ENCODE results near the gene NCAM1. TPM values are rescaled to one million over a fixed set of nuclear protein-coding genes. Genes with fewer than 3 reads are reported as not detected.

NCAM1 gene
- total and polyA plus RNA-seq, 2 of the 13 experiments (the other 11 are each of a cell fraction or from before 2014, with no cell fraction given): 0.05 TPM; not detected in 1

DNA sequence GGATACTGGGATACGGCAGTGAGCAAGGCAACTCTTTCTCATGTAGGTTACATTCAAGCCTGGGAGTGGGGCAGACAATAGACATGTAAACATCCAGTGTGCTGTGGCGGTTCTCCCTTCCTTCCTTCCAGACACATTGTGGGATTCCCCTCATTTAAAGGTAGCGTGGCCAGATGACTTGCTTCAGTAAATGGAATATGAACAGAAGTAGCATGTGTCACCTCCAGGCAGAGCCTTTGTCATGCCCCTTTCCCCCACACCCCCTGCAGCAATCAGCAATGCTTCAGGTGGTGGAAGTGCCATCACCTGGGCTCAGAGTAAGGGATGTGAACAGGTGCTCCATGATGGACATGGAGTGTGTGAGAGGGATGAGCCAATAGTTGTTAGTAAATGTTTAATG is 318.4 kb downstream of the NCAM1 start:
- DNase-seq (ENCODE audit: low spot score) (no peak), FAIRE-seq (no peak), ATAC-seq (no peak)
- intact Hi-C loops (cut with micrococcal nuclease; ENCODE audit: unreplicated experiment) (no loop called here), in situ Hi-C loops (cut with HindIII; ENCODE audit: extremely low pct_ligation_motif_present, low pct_unique_long_range_greater_than_20kb) (loop anchor here (25.0 kb wide), 1 partner anchor 442 kb away; no protein-coding TSS in a partner anchor)
- 9% methylated on average over 3 of the region's 3 CpGs for WGBS (ENCODE audit: low lambda C conversion rate)
- Histone ChIP-seq H3K27me3 (ENCODE audit: control insufficient read depth in 1 of 2, insufficient read depth in 2 of 2, low read length in 2 of 2) (no peaks in the 10 kb centered on the region), H2AFZ (ENCODE audit: low read length) (no peak overlapping the region), H3K9ac (ENCODE audit: insufficient read depth, low read depth, low read length) (no peak overlapping the region), H3K36me3 (replicated peaks in 1 of 2; ENCODE audit: control insufficient read depth in 1 of 2, insufficient read depth in 2 of 2, low read length in 2 of 2) (no peaks in the 10 kb centered on the region), H3K9me3 (ENCODE audit: low read length) (no peaks in the 10 kb centered on the region), H4K20me1 (ENCODE audit: insufficient read depth, low read length) (no peaks in the 10 kb centered on the region), H3K4me2 (ENCODE audit: low read depth, low read length) (no peak overlapping the region), H3K4me1 (ENCODE audit: insufficient read depth, low read length) (peaks cover 12% of the 10 kb centered on the region), H3K79me2 (ENCODE audit: insufficient read depth, low read length) (no peaks in the 10 kb centered on the region), H3K4me3 (replicated peaks in 1 of 3; ENCODE audit: insufficient read depth in 1 of 3, low read depth in 2 of 3, low read length in 3 of 3) (no peak overlapping the region), H3K27ac (ENCODE audit: extremely low read length, insufficient read depth, low read length) (no peak overlapping the region)
- TF ChIP-seq MXI1 (IDR thresholded peaks at IDR 0.05; ENCODE audit: borderline replicate concordance, low read depth, low read length): no peak
- TF ChIP-seq NCOA5 (CRISPR knock-in tag; IDR thresholded peaks at IDR 0.05): no peak
- TF ChIP-seq SP1 (IDR thresholded peaks at IDR 0.05): no peak
- no peak for TF ChIP-seq SP1 (CRISPR knock-in tag; IDR thresholded peaks at IDR 0.05)
- TF ChIP-seq TBL1XR1 (IDR thresholded peaks at IDR 0.05; ENCODE audit: borderline replicate concordance, low read length, partially characterized antibody): no peak
- TF ChIP-seq ZNF510 (CRISPR knock-in tag; IDR thresholded peaks at IDR 0.05; ENCODE audit: low read depth): no peak
- no peak for TF ChIP-seq ZNF766 (CRISPR knock-in tag; IDR thresholded peaks at IDR 0.05; ENCODE audit: borderline replicate concordance)
- BruUV-seq (replicated peaks): no TSS peak
- ChIA-PET CTCF (ENCODE audit: low intra/inter-chr PET ratio, low total read pairs) (no interaction called here), POLR2A (no interaction called here)

DNA sequence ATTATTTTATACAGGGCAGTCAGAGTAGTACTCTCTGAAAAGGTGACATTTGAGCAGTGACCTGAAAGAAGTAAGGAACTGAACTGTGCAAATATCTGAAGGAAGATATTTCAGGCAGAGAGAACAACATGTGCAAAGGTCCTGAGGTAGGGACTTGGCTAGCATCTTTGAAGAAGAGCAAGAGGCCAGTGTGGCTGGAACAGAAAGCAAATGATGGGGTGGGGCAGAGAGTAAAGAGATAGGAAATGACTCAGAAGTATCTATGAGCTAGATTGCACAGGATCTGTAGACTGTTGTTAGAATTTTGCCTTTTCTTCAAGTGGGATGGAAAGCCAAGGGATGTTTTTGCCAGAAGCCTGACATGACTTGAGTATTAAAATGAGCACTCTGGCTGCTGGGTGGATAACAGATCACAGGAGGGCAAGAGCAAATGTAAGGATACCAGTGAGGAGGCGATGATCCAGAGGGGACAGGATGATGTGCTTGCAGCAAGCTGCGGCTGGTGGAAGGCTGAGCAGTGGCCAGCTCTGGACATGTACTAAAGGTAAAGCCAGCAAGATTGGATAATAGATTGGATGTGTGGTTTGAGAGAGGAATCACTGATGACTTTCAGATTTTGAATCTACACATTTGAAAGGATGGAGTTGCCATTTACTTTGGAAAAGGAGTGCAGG is 320.0 kb downstream of the NCAM1 start:
- Histone ChIP-seq H2AFZ (ENCODE audit: low read length) (no peak overlapping the region), H3K4me1 (ENCODE audit: insufficient read depth, low read length) (peaks cover 12% of the 10 kb centered on the region), H3K9ac (ENCODE audit: insufficient read depth, low read depth, low read length) (no peak overlapping the region), H3K27me3 (ENCODE audit: control insufficient read depth in 1 of 2, insufficient read depth in 2 of 2, low read length in 2 of 2) (no peaks in the 10 kb centered on the region), H3K27ac (ENCODE audit: extremely low read length, insufficient read depth, low read length) (no peak overlapping the region), H4K20me1 (ENCODE audit: insufficient read depth, low read length) (no peaks in the 10 kb centered on the region), H3K9me3 (ENCODE audit: low read length) (no peaks in the 10 kb centered on the region), H3K79me2 (ENCODE audit: insufficient read depth, low read length) (no peaks in the 10 kb centered on the region), H3K36me3 (replicated peaks in 1 of 2; ENCODE audit: control insufficient read depth in 1 of 2, insufficient read depth in 2 of 2, low read length in 2 of 2) (no peaks in the 10 kb centered on the region), H3K4me2 (ENCODE audit: low read depth, low read length) (no peak overlapping the region), H3K4me3 (replicated peaks in 1 of 3; ENCODE audit: insufficient read depth in 1 of 3, low read depth in 2 of 3, low read length in 3 of 3) (no peak overlapping the region)
- DNase-seq (ENCODE audit: low spot score) (no peak), FAIRE-seq (no peak), ATAC-seq (no peak)
- in situ Hi-C loops (cut with HindIII; ENCODE audit: extremely low pct_ligation_motif_present, low pct_unique_long_range_greater_than_20kb) (loop anchor here (10.0 to 25.0 kb wide), 2 partner anchors 444 to 996 kb away; no protein-coding TSS in a partner anchor), intact Hi-C loops (cut with micrococcal nuclease; ENCODE audit: unreplicated experiment) (loop anchor here (10.0 kb wide), 1 partner anchor 1066 kb away; no protein-coding TSS in a partner anchor)
- 33% methylated on average over 2 of the region's 2 CpGs for WGBS (ENCODE audit: low lambda C conversion rate)
- no TSS peak for BruUV-seq (replicated peaks)
- ChIA-PET CTCF (ENCODE audit: low intra/inter-chr PET ratio, low total read pairs) (no interaction called here), POLR2A (no interaction called here)
- TF ChIP-seq SMARCE1 (IDR thresholded peaks at IDR 0.05; ENCODE audit: borderline replicate concordance): no peak
- no peak for TF ChIP-seq ZNF839 (CRISPR knock-in tag; IDR thresholded peaks at IDR 0.05; ENCODE audit: borderline replicate concordance)
- TF ChIP-seq, protein P1, sequence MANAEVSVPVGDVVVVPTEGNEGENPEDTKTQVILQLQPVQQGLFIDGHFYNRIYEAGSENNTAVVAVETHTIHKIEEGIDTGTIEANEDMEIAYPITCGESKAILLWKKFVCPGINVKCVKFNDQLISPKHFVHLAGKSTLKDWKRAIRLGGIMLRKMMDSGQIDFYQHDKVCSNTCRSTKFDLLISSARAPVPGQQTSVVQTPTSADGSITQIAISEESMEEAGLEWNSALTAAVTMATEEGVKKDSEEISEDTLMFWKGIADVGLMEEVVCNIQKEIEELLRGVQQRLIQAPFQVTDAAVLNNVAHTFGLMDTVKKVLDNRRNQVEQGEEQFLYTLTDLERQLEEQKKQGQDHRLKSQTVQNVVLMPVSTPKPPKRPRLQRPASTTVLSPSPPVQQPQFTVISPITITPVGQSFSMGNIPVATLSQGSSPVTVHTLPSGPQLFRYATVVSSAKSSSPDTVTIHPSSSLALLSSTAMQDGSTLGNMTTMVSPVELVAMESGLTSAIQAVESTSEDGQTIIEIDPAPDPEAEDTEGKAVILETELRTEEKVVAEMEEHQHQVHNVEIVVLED (CRISPR knock-in tag; IDR thresholded peaks at IDR 0.05; ENCODE audit: borderline replicate concordance): no peak
- no peak for TF ChIP-seq PAF1 (CRISPR knock-in tag; IDR thresholded peaks at IDR 0.05)
- TF ChIP-seq SMAD3 (CRISPR knock-in tag; IDR thresholded peaks at IDR 0.05): no peak
- no peak for TF ChIP-seq KMT2B (CRISPR knock-in tag; IDR thresholded peaks at IDR 0.05)
- TF ChIP-seq, protein P2, sequence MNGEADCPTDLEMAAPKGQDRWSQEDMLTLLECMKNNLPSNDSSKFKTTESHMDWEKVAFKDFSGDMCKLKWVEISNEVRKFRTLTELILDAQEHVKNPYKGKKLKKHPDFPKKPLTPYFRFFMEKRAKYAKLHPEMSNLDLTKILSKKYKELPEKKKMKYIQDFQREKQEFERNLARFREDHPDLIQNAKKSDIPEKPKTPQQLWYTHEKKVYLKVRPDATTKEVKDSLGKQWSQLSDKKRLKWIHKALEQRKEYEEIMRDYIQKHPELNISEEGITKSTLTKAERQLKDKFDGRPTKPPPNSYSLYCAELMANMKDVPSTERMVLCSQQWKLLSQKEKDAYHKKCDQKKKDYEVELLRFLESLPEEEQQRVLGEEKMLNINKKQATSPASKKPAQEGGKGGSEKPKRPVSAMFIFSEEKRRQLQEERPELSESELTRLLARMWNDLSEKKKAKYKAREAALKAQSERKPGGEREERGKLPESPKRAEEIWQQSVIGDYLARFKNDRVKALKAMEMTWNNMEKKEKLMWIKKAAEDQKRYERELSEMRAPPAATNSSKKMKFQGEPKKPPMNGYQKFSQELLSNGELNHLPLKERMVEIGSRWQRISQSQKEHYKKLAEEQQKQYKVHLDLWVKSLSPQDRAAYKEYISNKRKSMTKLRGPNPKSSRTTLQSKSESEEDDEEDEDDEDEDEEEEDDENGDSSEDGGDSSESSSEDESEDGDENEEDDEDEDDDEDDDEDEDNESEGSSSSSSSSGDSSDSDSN (CRISPR knock-in tag; IDR thresholded peaks at IDR 0.05): no peak
- TF ChIP-seq ZNF354B (CRISPR knock-in tag; IDR thresholded peaks at IDR 0.05): no peak
- TF ChIP-seq ZSCAN20 (CRISPR knock-in tag; IDR thresholded peaks at IDR 0.05; ENCODE audit: borderline replicate concordance): no peak
- TF ChIP-seq ESRRA (CRISPR knock-in tag; IDR thresholded peaks at IDR 0.05; ENCODE audit: low read depth): no peak
